HEK293T (cell line): ENCODE data around the gene WNT6.

Experiments
- CTCF ChIA-PET: fragments of 350-600 bp; formaldehyde crosslinking; extraction: SDS; loops from one replicate; lab custom pipeline; 2021; ENCODE audit warnings: antibody characterized with exemption, inconsistent platforms; lab: Yijun Ruan, JAX
- POLR2A ChIA-PET: fragments of 350-600 bp; formaldehyde crosslinking; extraction: SDS; loops from one replicate; lab custom pipeline; 2020; ENCODE audit warnings: antibody characterized with exemption, inconsistent platforms; lab: Yijun Ruan, JAX
- DNase-seq: peaks from one replicate; pipeline ENCODE4 v3.0.0; 2012; ENCODE audit warnings: mixed read lengths; ENCODE audit errors: extremely low spot score
- ARNT ChIP-seq: fragments of 450-650 bp; IDR thresholded peaks from 2 replicates; pipeline ENCODE4 v1.6.1; 2017; ENCODE audit warnings: mild to moderate bottlenecking
- BHLHE40 ChIP-seq: fragments of 450-650 bp; IDR thresholded peaks from 2 replicates; pipeline ENCODE4 v1.6.1; 2016; ENCODE audit warnings: mild to moderate bottlenecking, moderate library complexity, borderline replicate concordance
- CTBP1 ChIP-seq: fragments of 450-650 bp; IDR thresholded peaks from 2 replicates; pipeline ENCODE4 v1.6.1; 2016; ENCODE audit warnings: borderline replicate concordance
- ELF4 ChIP-seq: fragments of 450-650 bp; IDR thresholded peaks from 2 replicates; pipeline ENCODE4 v1.6.1; 2017; ENCODE audit warnings: antibody characterized with exemption
- FOXA1 ChIP-seq: fragments of 450-650 bp; IDR thresholded peaks from 2 replicates; pipeline ENCODE4 v1.6.1; 2016; ENCODE audit warnings: mild to moderate bottlenecking
- FOXK2 ChIP-seq: fragments of 450-650 bp; IDR thresholded peaks from 2 replicates; pipeline ENCODE4 v1.6.1; 2016; ENCODE audit warnings: mild to moderate bottlenecking
- FOXM1 ChIP-seq: fragments of 450-650 bp; IDR thresholded peaks from 2 replicates; pipeline ENCODE4 v1.6.1; 2017; ENCODE audit warnings: mild to moderate bottlenecking, borderline replicate concordance
- HDGF ChIP-seq: fragments of 450-650 bp; IDR thresholded peaks from 2 replicates; pipeline ENCODE4 v1.6.1; 2017; ENCODE audit warnings: antibody characterized with exemption, borderline replicate concordance
- L3MBTL2 ChIP-seq: fragments of 450-650 bp; conservative IDR thresholded peaks from 2 replicates; pipeline ENCODE4 v1.6.1; 2016; ENCODE audit warnings: mild to moderate bottlenecking
- LEF1 ChIP-seq: fragments of 450-650 bp; IDR thresholded peaks from 2 replicates; pipeline ENCODE4 v1.6.1; 2017; ENCODE audit warnings: mild to moderate bottlenecking, borderline replicate concordance
- NFRKB ChIP-seq: fragments of 450-650 bp; IDR thresholded peaks from 2 replicates; pipeline ENCODE4 v1.6.1; 2016; ENCODE audit warnings: mild to moderate bottlenecking, moderate library complexity
- PKNOX1 ChIP-seq: fragments of 450-650 bp; IDR thresholded peaks from 2 replicates; pipeline ENCODE4 v1.6.1; 2016
- SP1 ChIP-seq: fragments of 450-650 bp; IDR thresholded peaks from 2 replicates; pipeline ENCODE4 v1.6.1; 2017
- SUZ12 ChIP-seq: fragments of 450-650 bp; IDR thresholded peaks from 2 replicates; pipeline ENCODE4 v1.6.1; 2016; ENCODE audit warnings: mild to moderate bottlenecking
- TARDBP ChIP-seq: fragments of 450-650 bp; IDR thresholded peaks from 2 replicates; pipeline ENCODE4 v1.6.1; 2016
- ZNF384 ChIP-seq: fragments of 450-650 bp; IDR thresholded peaks from 2 replicates; pipeline ENCODE4 v1.6.1; 2016

WNT6 gene

GRCh38 chr2:218821605-218822211, 37.9 kb upstream of the WNT6 start:
- ChIA-PET CTCF (no interaction called here), POLR2A (no interaction called here)
- no peak for TF ChIP-seq NFRKB
- TF ChIP-seq FOXA1: no peak
- no peak for TF ChIP-seq FOXM1
- no peak for TF ChIP-seq L3MBTL2
- no peak for TF ChIP-seq HDGF
- TF ChIP-seq LEF1: no peak
- no peak for TF ChIP-seq FOXK2
- no peak for DNase-seq

GRCh38 chr2:218822622-218823021, 37.0 kb upstream of the WNT6 start:
- TF ChIP-seq HDGF (no peak), ELF4 (no peak), PKNOX1 (no peak), SP1 (no peak), SUZ12 (no peak), FOXA1 (no peak), CTBP1 (no peak)
- ChIA-PET POLR2A (no interaction called here), CTCF (no interaction called here)
- no peak for DNase-seq

- POLR2A ChIA-PET: no interaction called here
Measured at GRCh38 chr2:218823196-218823855, 36.3 kb upstream of the WNT6 start.

GRCh38 chr2:218824004-218824403, 35.6 kb upstream of the WNT6 start:
- no peak for DNase-seq
- POLR2A ChIA-PET: no interaction called here
- no peak for TF ChIP-seq LEF1
- CTCF ChIA-PET: interaction anchor here (0.6 kb wide), 1 partner anchor 15 kb away, joined by 3 read pairs; no protein-coding TSS in a partner anchor

More at GRCh38 chr2:218823196-218823855, 36.3 kb upstream of the WNT6 start:
- CTCF ChIA-PET: interaction anchor here (0.6 kb wide), 1 partner anchor 14 kb away, joined by 3 read pairs; no protein-coding TSS in a partner anchor
- no peak for DNase-seq
- TF ChIP-seq L3MBTL2: no peak
- TF ChIP-seq SP1: no peak
- no peak for TF ChIP-seq FOXA1
- TF ChIP-seq FOXM1: no peak
- no peak for TF ChIP-seq CTBP1
- TF ChIP-seq HDGF: no peak
- no peak for TF ChIP-seq NFRKB
- TF ChIP-seq BHLHE40: no peak
- TF ChIP-seq ZNF384: no peak
- no peak for TF ChIP-seq ARNT
- no peak for TF ChIP-seq TARDBP
- TF ChIP-seq LEF1: no peak
- TF ChIP-seq ELF4: no peak
- TF ChIP-seq FOXK2: no peak
- TF ChIP-seq SUZ12: no peak
- no peak for TF ChIP-seq PKNOX1

- no peak for DNase-seq
- TF ChIP-seq HDGF (no peak), SP1 (no peak), TARDBP (no peak)
- CTCF ChIA-PET: no interaction called here
- POLR2A ChIA-PET: no interaction called here
Measured at GRCh38 chr2:218826791-218827190, 32.8 kb upstream of the WNT6 start.

- ChIA-PET POLR2A (no interaction called here), CTCF (no interaction called here)
- DNase-seq: no peak
- TF ChIP-seq NFRKB (no peak), PKNOX1 (no peak), ZNF384 (no peak), FOXA1 (no peak), ELF4 (no peak), HDGF (no peak), SP1 (no peak), L3MBTL2 (no peak)
Measured at GRCh38 chr2:218827701-218828476, 31.7 kb upstream of the WNT6 start.

- no peak for DNase-seq
- CTCF ChIA-PET: interaction anchor here (0.8 kb wide), 1 partner anchor 201 kb away, joined by 5 read pairs; no protein-coding TSS in a partner anchor
- POLR2A ChIA-PET: no interaction called here
- no peak for TF ChIP-seq FOXA1
- TF ChIP-seq NFRKB: no peak
Measured at GRCh38 chr2:218828477-218828778, 31.2 kb upstream of the WNT6 start.
